Measurements from ENCODE around the gene PSMD1.
A peak's percentile ranks its signal among the peaks of the same experiment; 100 is the strongest.

The PSMD1 gene

GRCh38 chr2:231198291-231199173 lies 141.9 kb downstream of the PSMD1 start, which contains the start of gene ARMC9:
Gene ARMC9, plus strand, starts transcription at chr2:231198631. Its CDS starts 7,608 bp downstream, at chr2:231206239.
- TF ChIP-seq PPARA (CRISPR knock-in tag; IDR thresholded peaks at IDR 0.05; ENCODE audit: borderline replicate concordance) (no peak), SNAI2 (CRISPR knock-in tag; IDR thresholded peaks at IDR 0.05) (0 out of 2 replicates have a peak, but pooled peaks have one; percentile 14), TCF4 (CRISPR knock-in tag; IDR thresholded peaks at IDR 0.05; ENCODE audit: borderline replicate concordance) (0 out of 2 replicates have a peak, but pooled peaks have one; percentile 14)
- ATAC-seq, result peak; percentile 96

DNA sequence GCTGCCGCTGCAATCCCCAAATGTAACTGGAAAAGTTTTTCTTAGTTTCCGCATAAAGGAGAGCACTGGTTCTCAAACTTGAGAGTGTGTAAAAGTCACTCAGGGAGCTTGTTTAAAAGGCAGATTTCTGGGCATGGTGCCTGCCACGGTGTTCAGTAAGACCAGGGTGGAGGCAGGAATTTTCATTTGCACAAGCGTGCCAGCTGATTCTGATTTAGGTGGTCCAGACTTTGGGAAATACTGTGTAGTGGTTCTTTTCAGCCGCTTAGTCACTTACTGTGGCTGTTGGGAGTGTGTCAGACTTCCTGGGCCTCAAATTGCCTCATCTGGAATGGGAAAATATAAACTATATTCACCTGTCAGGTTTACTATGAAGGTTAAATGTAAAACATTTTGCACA lies 142.6 kb downstream of the PSMD1 start:
- TF ChIP-seq, protein P1, sequence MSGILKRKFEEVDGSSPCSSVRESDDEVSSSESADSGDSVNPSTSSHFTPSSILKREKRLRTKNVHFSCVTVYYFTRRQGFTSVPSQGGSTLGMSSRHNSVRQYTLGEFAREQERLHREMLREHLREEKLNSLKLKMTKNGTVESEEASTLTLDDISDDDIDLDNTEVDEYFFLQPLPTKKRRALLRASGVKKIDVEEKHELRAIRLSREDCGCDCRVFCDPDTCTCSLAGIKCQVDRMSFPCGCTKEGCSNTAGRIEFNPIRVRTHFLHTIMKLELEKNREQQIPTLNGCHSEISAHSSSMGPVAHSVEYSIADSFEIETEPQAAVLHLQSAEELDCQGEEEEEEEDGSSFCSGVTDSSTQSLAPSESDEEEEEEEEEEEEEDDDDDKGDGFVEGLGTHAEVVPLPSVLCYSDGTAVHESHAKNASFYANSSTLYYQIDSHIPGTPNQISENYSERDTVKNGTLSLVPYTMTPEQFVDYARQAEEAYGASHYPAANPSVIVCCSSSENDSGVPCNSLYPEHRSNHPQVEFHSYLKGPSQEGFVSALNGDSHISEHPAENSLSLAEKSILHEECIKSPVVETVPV (CRISPR knock-in tag; IDR thresholded peaks at IDR 0.05), result no peak
- TF ChIP-seq ARNTL (CRISPR knock-in tag; IDR thresholded peaks at IDR 0.05; ENCODE audit: borderline replicate concordance, low read depth), result no peak
- TF ChIP-seq ZFP3 (CRISPR knock-in tag; IDR thresholded peaks at IDR 0.05), result no peak
- no peak for TF ChIP-seq CSDC2 (CRISPR knock-in tag; IDR thresholded peaks at IDR 0.05)
- no peak for TF ChIP-seq RARB (CRISPR knock-in tag; IDR thresholded peaks at IDR 0.05)
- TF ChIP-seq ZNF565 (CRISPR knock-in tag; conservative IDR thresholded peaks at IDR 0.05; ENCODE audit: low read depth), result no peak
- TF ChIP-seq GLIS3 (CRISPR knock-in tag; IDR thresholded peaks at IDR 0.05), result no peak
- no peak for TF ChIP-seq OSR1 (CRISPR knock-in tag; IDR thresholded peaks at IDR 0.05)
- TF ChIP-seq TSHZ2 (CRISPR knock-in tag; IDR thresholded peaks at IDR 0.05), result no peak
- TF ChIP-seq ESRRG (CRISPR knock-in tag; IDR thresholded peaks at IDR 0.05), result no peak
- no peak for TF ChIP-seq CREB5 (CRISPR knock-in tag; IDR thresholded peaks at IDR 0.05; ENCODE audit: low read depth)
- TF ChIP-seq TCF4 (CRISPR knock-in tag; IDR thresholded peaks at IDR 0.05; ENCODE audit: borderline replicate concordance), result no peak
- TF ChIP-seq BACH2 (CRISPR knock-in tag; IDR thresholded peaks at IDR 0.05; ENCODE audit: borderline replicate concordance), result no peak
- TF ChIP-seq SNAI2 (CRISPR knock-in tag; IDR thresholded peaks at IDR 0.05), result no peak
- TF ChIP-seq ZNF70 (CRISPR knock-in tag; IDR thresholded peaks at IDR 0.05), result no peak
- no peak for TF ChIP-seq ZNF8 (CRISPR knock-in tag; IDR thresholded peaks at IDR 0.05)
- TF ChIP-seq ZC3H10 (CRISPR knock-in tag; IDR thresholded peaks at IDR 0.05), result no peak
- ATAC-seq, result peak; percentile 27

DNA sequence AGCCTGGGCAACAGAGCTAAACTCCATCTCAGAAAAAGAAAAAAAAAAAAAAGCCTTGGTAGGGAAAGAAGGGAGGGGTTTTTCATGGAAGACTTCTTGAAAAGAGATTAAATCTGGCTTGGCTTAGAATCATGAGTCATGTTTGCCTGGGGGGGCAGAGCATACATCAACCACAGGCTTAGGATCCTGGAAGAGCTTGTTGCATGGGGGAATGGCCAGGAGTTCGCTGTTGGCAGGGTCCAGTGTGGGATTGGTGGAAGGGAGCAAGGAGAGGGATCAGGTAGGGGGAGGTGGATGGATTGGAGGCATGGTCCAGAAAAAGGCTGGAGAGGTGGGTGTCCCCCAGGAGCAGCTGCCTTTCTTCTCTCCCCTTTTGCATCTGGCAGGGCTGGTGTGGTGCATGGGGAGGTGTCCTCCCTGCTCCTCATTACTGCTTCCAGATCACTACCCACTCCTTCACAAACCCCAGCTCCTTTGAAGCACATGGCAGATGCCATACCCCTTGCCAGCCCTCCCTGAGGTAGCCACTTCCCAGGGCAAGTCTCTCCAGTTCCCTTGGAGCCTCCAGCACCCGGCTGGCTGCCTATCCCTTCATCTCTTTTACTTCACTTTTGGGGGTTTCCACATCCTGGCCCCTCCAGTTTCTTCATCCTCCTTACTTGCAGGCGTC lies 144.3 kb downstream of the PSMD1 start:
- TF ChIP-seq PATZ1 (CRISPR knock-in tag; IDR thresholded peaks at IDR 0.05; ENCODE audit: borderline replicate concordance), result peak; percentile 50; the same call in 1 of the 2 replicates
- no peak for TF ChIP-seq ZNF8 (CRISPR knock-in tag; IDR thresholded peaks at IDR 0.05)
- no peak for ATAC-seq

GRCh38 chr2:231201475-231201814 lies 144.8 kb downstream of the PSMD1 start:
- TF ChIP-seq ZNF70 (CRISPR knock-in tag; IDR thresholded peaks at IDR 0.05) (peak; percentile 86), ESRRG (CRISPR knock-in tag; IDR thresholded peaks at IDR 0.05) (no peak), GLIS3 (CRISPR knock-in tag; IDR thresholded peaks at IDR 0.05) (no peak), ISL1 (CRISPR knock-in tag; IDR thresholded peaks at IDR 0.05) (no peak)
- no peak for ATAC-seq
